ENCODE measurements around the gene PRTFDC1. TPM values are rescaled to one million over a fixed set of nuclear protein-coding genes. Genes with fewer than 3 reads are reported as not detected.

Gene PRTFDC1
- total RNA-seq, 2 donors from 2014 or later, result 0.80 to 2.0 TPM

DNA sequence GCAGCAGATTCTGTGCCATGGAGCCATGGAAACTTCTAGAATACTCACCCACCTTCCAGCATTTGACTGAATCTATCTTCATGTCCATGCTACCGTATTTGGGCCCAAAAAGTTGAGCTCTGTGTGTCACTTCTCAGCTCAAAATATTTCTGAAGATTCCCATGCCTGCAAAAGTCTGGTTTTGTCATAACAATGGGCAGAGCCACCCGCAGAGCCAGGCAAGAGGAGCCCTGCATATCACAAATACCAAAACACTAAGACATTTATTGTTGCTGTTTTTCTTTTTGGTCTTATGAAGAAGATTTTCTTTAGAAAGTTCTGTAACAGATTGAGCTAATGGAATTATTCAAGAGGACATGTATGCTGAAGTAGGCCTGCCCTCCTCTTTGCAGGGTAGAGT is 68.1 kb downstream of the PRTFDC1 start:
- WGBS, result 88% methylated on average over 2 of the region's 2 CpGs
- TF ChIP-seq CTCF (IDR thresholded peaks at IDR 0.05) (no peak), POLR2AphosphoS5 (IDR thresholded peaks at IDR 0.05) (no peak), POLR2A (IDR thresholded peaks at IDR 0.05) (no peak)
- Histone ChIP-seq H3K27me3 (replicated peaks; ENCODE audit: insufficient read depth) (no peaks in the 10 kb centered on the region), H3K9me3 (no peaks in the 10 kb centered on the region), H3K4me3 (no peak overlapping the region), H3K4me1 (replicated peaks) (no peaks in the 10 kb centered on the region), H3K27ac (no peak overlapping the region), H3K36me3 (no peaks in the 10 kb centered on the region)
- no peak for DNase-seq (ENCODE audit: low spot score)
- intact Hi-C loops (cut with DNase I), result no loop called here

DNA sequence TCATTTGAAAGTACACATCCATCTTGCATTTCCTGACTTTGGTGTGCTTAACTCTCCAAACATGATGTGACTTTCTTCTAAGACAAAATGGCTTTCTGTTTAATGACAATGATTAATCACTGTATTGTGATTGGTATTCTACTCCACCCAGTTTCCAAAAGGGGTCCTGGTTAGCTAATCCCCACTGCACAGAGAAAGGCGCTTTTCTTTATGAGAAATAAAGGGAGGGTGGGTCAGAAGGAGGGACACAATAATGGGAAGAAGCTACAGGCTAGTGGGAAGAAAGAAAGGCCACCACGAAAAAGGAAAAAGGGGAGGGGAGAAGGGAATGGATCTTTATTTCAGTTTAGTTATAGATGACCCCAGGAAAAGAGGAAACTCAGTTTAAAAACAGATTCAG is 69.2 kb downstream of the PRTFDC1 start:
- Histone ChIP-seq H3K4me3 (no peak overlapping the region), H3K36me3 (no peaks in the 10 kb centered on the region), H3K27ac (no peak overlapping the region), H3K9me3 (no peaks in the 10 kb centered on the region), H3K4me1 (replicated peaks) (no peaks in the 10 kb centered on the region), H3K27me3 (replicated peaks; ENCODE audit: insufficient read depth) (no peaks in the 10 kb centered on the region)
- 71% methylated on average over 2 of the region's 2 CpGs for WGBS
- intact Hi-C loops (cut with DNase I), result no loop called here
- DNase-seq (ENCODE audit: low spot score), result no peak
- no peak for TF ChIP-seq CTCF (IDR thresholded peaks at IDR 0.05)
- no peak for TF ChIP-seq POLR2A (IDR thresholded peaks at IDR 0.05)
- no peak for TF ChIP-seq POLR2AphosphoS5 (IDR thresholded peaks at IDR 0.05)

- H3K36me3 ChIP-seq, result no peaks in the 10 kb centered on the region
- TF ChIP-seq POLR2AphosphoS5 (IDR thresholded peaks at IDR 0.05), result no peak
- no peak for TF ChIP-seq CTCF (IDR thresholded peaks at IDR 0.05)
- no peak for TF ChIP-seq POLR2A (IDR thresholded peaks at IDR 0.05)
- H3K4me3 ChIP-seq, result no peak overlapping the region
- DNase-seq (ENCODE audit: low spot score), result no peak
- intact Hi-C loops (cut with DNase I), result no loop called here
- H3K27me3 ChIP-seq (replicated peaks; ENCODE audit: insufficient read depth), result no peaks in the 10 kb centered on the region
- H3K9me3 ChIP-seq, result no peaks in the 10 kb centered on the region
- H3K4me1 ChIP-seq (replicated peaks), result no peaks in the 10 kb centered on the region
- 80% methylated on average over 11 of the region's 11 CpGs for WGBS
- no peak overlapping the region for H3K27ac ChIP-seq
These were observed 70.2 kb downstream of the PRTFDC1 start for GRCh38 chr10:24882047-24882698.

- DNase-seq (ENCODE audit: low spot score), result no peak
- no peaks in the 10 kb centered on the region for H3K9me3 ChIP-seq
- no peaks in the 10 kb centered on the region for H3K36me3 ChIP-seq
- no peak overlapping the region for H3K27ac ChIP-seq
- no peaks in the 10 kb centered on the region for H3K4me1 ChIP-seq (replicated peaks)
- 90% methylated on average over 5 of the region's 5 CpGs for WGBS
- H3K4me3 ChIP-seq, result no peak overlapping the region
- TF ChIP-seq POLR2AphosphoS5 (IDR thresholded peaks at IDR 0.05), result no peak
- TF ChIP-seq CTCF (IDR thresholded peaks at IDR 0.05), result no peak
- no peak for TF ChIP-seq POLR2A (IDR thresholded peaks at IDR 0.05)
- intact Hi-C loops (cut with DNase I), result no loop called here
- no peaks in the 10 kb centered on the region for H3K27me3 ChIP-seq (replicated peaks; ENCODE audit: insufficient read depth)
These were observed 72.5 kb downstream of the PRTFDC1 start for GRCh38 chr10:24879861-24880260.

DNA sequence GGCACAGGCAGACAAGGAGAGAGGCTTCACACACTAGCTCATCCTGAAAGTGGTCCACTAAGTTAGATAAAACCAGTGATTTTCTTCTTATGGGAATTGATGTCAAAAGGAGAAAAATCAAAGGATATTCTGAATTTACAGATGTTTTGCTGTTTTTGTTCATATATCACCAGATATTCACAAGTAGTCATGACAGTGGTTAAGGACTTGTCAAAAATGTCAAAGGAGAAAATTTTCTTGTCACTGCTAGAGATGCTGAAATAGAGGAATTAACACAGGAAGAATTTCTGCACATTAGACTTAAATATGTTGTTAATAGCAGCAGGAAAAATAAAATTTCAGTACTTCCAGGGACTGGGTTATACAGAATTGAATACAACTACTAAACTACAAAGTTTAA is 78.3 kb downstream of the PRTFDC1 start:
- no peak overlapping the region for H3K4me3 ChIP-seq
- no peaks in the 10 kb centered on the region for H3K27me3 ChIP-seq (replicated peaks; ENCODE audit: insufficient read depth)
- no peaks in the 10 kb centered on the region for H3K36me3 ChIP-seq
- DNase-seq (ENCODE audit: low spot score), result no peak
- H3K9me3 ChIP-seq, result no peaks in the 10 kb centered on the region
- intact Hi-C loops (cut with DNase I), result no loop called here
- H3K27ac ChIP-seq, result no peak overlapping the region
- TF ChIP-seq POLR2AphosphoS5 (IDR thresholded peaks at IDR 0.05), result no peak
- no peak for TF ChIP-seq POLR2A (IDR thresholded peaks at IDR 0.05)
- no peak for TF ChIP-seq CTCF (IDR thresholded peaks at IDR 0.05)
- no peaks in the 10 kb centered on the region for H3K4me1 ChIP-seq (replicated peaks)
